GM12878 (cell line): ENCODE results near the gene DIP2C. TPM values are rescaled to one million over a fixed set of nuclear protein-coding genes. Genes with fewer than 3 reads are reported as not detected.
A peak's percentile ranks its signal among the peaks of the same experiment; 100 is the strongest.

Source experiments
- ATAC-seq: fragments of 200-7000 bp; cut with Tn5 transposase; 3 replicates; pipeline ENCODE4 v1.9.1; 2020; ENCODE audit warnings: mild to moderate bottlenecking, moderate library complexity
- BruUV-seq: library from RNA; stranded (reverse); fragments of 400-500 nt; replicated peaks from 2 replicates; lab custom pipeline; 2021; lab: Mats Ljungman, UMichigan
- CTCF ChIA-PET: fragments of 300-600 bp; sonication (Branson Sonifier 250); formaldehyde crosslinking; extraction: SDS; loops from one replicate; lab custom pipeline; 2021; ENCODE audit warnings: inconsistent platforms; lab: Yijun Ruan, JAX
- POLR2A ChIA-PET: fragments of 350-600 bp; formaldehyde crosslinking; extraction: SDS; loops from one replicate; lab custom pipeline; 2021; ENCODE audit warnings: inconsistent platforms; lab: Charles Lee
- RAD21 ChIA-PET: fragments of 300-600 bp; sonication (Branson Sonifier 250); formaldehyde crosslinking; loops from one replicate; lab custom pipeline; 2023; ENCODE audit warnings: antibody characterized with exemption; ENCODE audit not compliant: unreplicated experiment; lab: Charles Lee
- SMC1A ChIA-PET: fragments of 300-600 bp; sonication (Branson Sonifier 250); formaldehyde crosslinking; loops from one replicate; lab custom pipeline; 2023; ENCODE audit not compliant: unreplicated experiment, uncharacterized antibody; lab: Charles Lee
- DNase-seq: peaks from one replicate; pipeline ENCODE4 v3.0.0-alpha.2; 2011; ENCODE audit warnings: low read depth, low spot score
- FAIRE-seq: peaks from 3 replicates; lab custom pipeline; 2011; peaks lifted over from hg19 to GRCh38; lab: Jason Lieb, UNC
- H2AFZ ChIP-seq: 2 replicates; pipeline ENCODE4 v1.6.0; 2011; ENCODE audit warnings: low read depth, low read length, control low read depth; ENCODE audit not compliant: control insufficient read depth
- H3K27ac ChIP-seq: 2 replicates; pipeline ENCODE4 v1.5.1; 2011; ENCODE audit warnings: control low read depth; ENCODE audit not compliant: control insufficient read depth, insufficient read depth
- H3K27me3 ChIP-seq, 2 experiments: replicated peaks in 1 of 2; 2 replicates each; pipeline versions ENCODE4 v1.6.0 to v1.6.1; 2011; ENCODE audit warnings: low read length in 1 of 2; ENCODE audit not compliant: control insufficient read depth in 2 of 2, insufficient read depth in 2 of 2
- H3K36me3 ChIP-seq, 2 experiments: 2 replicates each; pipeline ENCODE4 v1.5.1; 2011; ENCODE audit warnings: low read length in 1 of 2; ENCODE audit not compliant: control insufficient read depth in 2 of 2, insufficient read depth in 2 of 2
- H3K4me1 ChIP-seq: 2 replicates; pipeline ENCODE4 v1.6.1; 2011; ENCODE audit warnings: mild to moderate bottlenecking, low read length, moderate library complexity, mixed read lengths; ENCODE audit not compliant: control insufficient read depth, insufficient read depth
- H3K4me2 ChIP-seq: 2 replicates; pipeline ENCODE4 v1.6.0; 2011; ENCODE audit warnings: control low read depth; ENCODE audit not compliant: control insufficient read depth, insufficient read depth
- H3K4me3 ChIP-seq: fragments of 200-600 bp; sonication (generic); 2 replicates; pipeline ENCODE4 v1.5.1; 2016
- H3K79me2 ChIP-seq: 2 replicates; pipeline ENCODE4 v1.6.0; 2011; ENCODE audit warnings: low read length; ENCODE audit not compliant: control insufficient read depth, insufficient read depth
- H3K9ac ChIP-seq: 2 replicates; pipeline ENCODE4 v1.8.0; 2011; ENCODE audit warnings: low read length, control low read depth, mixed read lengths; ENCODE audit not compliant: control insufficient read depth, insufficient read depth
- H3K9me3 ChIP-seq: replicated peaks from 3 replicates; pipeline ENCODE4 v1.5.1; 2011; ENCODE audit warnings: mild to moderate bottlenecking, low read length; ENCODE audit not compliant: control insufficient read depth, insufficient read depth
- H4K20me1 ChIP-seq: 2 replicates; pipeline ENCODE4 v1.6.0; 2011; ENCODE audit not compliant: control insufficient read depth, insufficient read depth
- BHLHE40 ChIP-seq, 2 experiments: fragments of 450-650 bp in 1 of 2; IDR thresholded peaks; 2 replicates each; pipeline ENCODE4 v1.6.1; 2011 to 2017; ENCODE audit warnings: low read depth in 2 of 2, borderline replicate concordance in 1 of 2, improper control_type of control experiment in 1 of 2, low read length in 1 of 2, mild to moderate bottlenecking in 1 of 2
- MEF2B ChIP-seq: fragments of 450-650 bp; IDR thresholded peaks from 2 replicates; pipeline ENCODE4 v1.6.1; 2018; ENCODE audit warnings: mild to moderate bottlenecking, moderate library complexity; ENCODE audit not compliant: partially characterized antibody, poor library complexity, severe bottlenecking
- NFXL1 ChIP-seq: fragments of 450-650 bp; IDR thresholded peaks from 2 replicates; pipeline ENCODE4 v1.6.1; 2017; ENCODE audit warnings: antibody characterized with exemption, mild to moderate bottlenecking, borderline replicate concordance
- NFYB ChIP-seq: IDR thresholded peaks from 2 replicates; pipeline ENCODE4 v1.6.1; 2011; ENCODE audit warnings: low read depth, mild to moderate bottlenecking, low read length, improper control_type of control experiment, moderate library complexity; ENCODE audit not compliant: insufficient read depth
- PAX5 ChIP-seq: IDR thresholded peaks from 2 replicates; pipeline ENCODE4 v1.6.1; 2011; ENCODE audit warnings: low read depth, low read length, borderline replicate concordance
- WGBS: methylation state at CpG from one replicate; pipeline ENCODE4 v1.1.6; 2016; ENCODE audit warnings: low lambda C conversion rate; ENCODE audit not compliant: insufficient replicate concordance, insufficient coverage; ENCODE audit errors: missing lambda C conversion rate; 5-methylcytosine and 5-hydroxymethylcytosine counted together
- in situ Hi-C: fragments of 300-500 bp; cut with MboI; formaldehyde crosslinking; loops from 9 replicates; pipeline ENCODE4 v1.14.3; 2018; ENCODE audit warnings: mixed read lengths
- intact Hi-C: fragments of 100-400 bp; cut with micrococcal nuclease; formaldehyde crosslinking; loops from one replicate; pipeline ENCODE4 v1.14.2; 2022; ENCODE audit not compliant: unreplicated experiment
- polyA plus RNA-seq, 11 experiments: library from polyadenylated mRNA; depleted of rRNA in 4 of 11; unstranded in 6 of 11; stranded (reverse) in 5 of 11; fragments of >200 nt; fragmentation: Nextera tagmentation in 4 of 11; fragmentation: Illumina TruSeq in 1 of 11; extraction: Ambion mirVana in 4 of 11; extraction: Trizol in 1 of 11; gene quantifications; 1 replicate in 1 of 11; 2 replicates in 10 of 11; pipeline versions ENCODE4 v1.2.1 to v1.2.3, GENCODE V29; 2011 to 2016; ENCODE audit warnings: inconsistent platforms in 2 of 11, missing spikeins in 2 of 11, low read depth in 1 of 11
- total RNA-seq, 4 experiments: library from RNA; depleted of rRNA in 3 of 4; stranded (reverse); fragments of >200 nt in 3 of 4; fragmentation: Illumina TruSeq in 1 of 4; extraction: Trizol in 1 of 4; gene quantifications; 2 replicates each; pipeline versions ENCODE4 v1.2.1 to v1.2.3, GENCODE V29; 2013 to 2021
- TF ChIP-seq, protein P1 (sequence below): fragments of 450-650 bp; IDR thresholded peaks from 2 replicates; pipeline ENCODE4 v1.6.1; 2017; ENCODE audit warnings: mild to moderate bottlenecking, moderate library complexity
- TF ChIP-seq, protein P2 (sequence below): fragments of 450-650 bp; IDR thresholded peaks from 2 replicates; pipeline ENCODE4 v1.6.1; 2016; ENCODE audit warnings: mild to moderate bottlenecking
- TF ChIP-seq, protein P3 (sequence below): IDR thresholded peaks from 2 replicates; pipeline ENCODE4 v1.6.1; 2011; ENCODE audit warnings: low read depth, mild to moderate bottlenecking, low read length, moderate library complexity, borderline replicate concordance; ENCODE audit errors: extremely low read depth

The DIP2C gene
- total and polyA plus RNA-seq, 10 of the 15 experiments (the other 5 are each of a cell fraction or from before 2014, with no cell fraction given) = 0.01 to 0.10 (median 0.06) TPM

DNA sequence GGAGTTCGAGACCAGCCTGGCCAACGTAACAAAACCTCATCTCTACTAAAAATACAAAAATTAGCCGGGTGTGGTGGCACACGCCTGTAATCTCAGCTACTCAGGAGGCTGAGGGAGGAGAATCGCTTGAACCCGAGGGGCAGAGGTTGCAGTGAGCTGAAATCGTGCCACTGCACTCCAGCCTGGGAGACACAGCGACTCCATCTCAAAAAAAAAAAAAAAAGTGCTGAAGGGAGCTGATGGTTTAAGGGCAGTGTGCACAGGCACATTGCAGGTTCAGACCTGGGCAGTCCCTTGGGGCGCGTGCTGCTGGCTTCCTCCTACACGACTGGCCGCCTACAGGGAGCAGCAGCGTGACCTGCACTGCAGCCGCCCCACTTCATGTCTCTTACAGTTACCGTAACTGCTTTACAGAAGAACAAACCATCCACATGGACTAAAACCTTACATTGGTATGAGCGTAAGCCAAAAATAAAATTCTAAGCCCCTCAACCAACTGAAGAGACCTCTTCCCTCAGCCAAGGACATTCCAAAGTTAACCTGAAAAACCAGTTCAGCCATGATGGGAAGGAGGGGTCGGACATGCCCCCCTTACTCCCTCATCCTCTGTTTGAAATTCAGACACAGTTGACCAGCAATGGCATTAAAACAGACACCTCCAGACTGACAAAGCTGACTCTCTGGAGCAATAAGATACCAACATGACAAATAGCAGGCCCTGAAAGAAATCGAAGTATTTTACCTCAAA lies 292.0 kb downstream of the DIP2C start:
- Histone ChIP-seq H3K9me3 (no peaks in the 10 kb centered on the region), H3K9ac (no peak overlapping the region), H3K27ac (no peak overlapping the region), H3K4me1 (no peaks in the 10 kb centered on the region), H2AFZ (no peak overlapping the region), H3K27me3 (no peaks in the 10 kb centered on the region; a peak in 1 of 4 replicates), H4K20me1 (no peaks in the 10 kb centered on the region), H3K4me2 (no peak overlapping the region), H3K4me3 (no peak overlapping the region), H3K79me2 (no peaks in the 10 kb centered on the region), H3K36me3 (no peaks in the 10 kb centered on the region)
- TF ChIP-seq, protein P1, sequence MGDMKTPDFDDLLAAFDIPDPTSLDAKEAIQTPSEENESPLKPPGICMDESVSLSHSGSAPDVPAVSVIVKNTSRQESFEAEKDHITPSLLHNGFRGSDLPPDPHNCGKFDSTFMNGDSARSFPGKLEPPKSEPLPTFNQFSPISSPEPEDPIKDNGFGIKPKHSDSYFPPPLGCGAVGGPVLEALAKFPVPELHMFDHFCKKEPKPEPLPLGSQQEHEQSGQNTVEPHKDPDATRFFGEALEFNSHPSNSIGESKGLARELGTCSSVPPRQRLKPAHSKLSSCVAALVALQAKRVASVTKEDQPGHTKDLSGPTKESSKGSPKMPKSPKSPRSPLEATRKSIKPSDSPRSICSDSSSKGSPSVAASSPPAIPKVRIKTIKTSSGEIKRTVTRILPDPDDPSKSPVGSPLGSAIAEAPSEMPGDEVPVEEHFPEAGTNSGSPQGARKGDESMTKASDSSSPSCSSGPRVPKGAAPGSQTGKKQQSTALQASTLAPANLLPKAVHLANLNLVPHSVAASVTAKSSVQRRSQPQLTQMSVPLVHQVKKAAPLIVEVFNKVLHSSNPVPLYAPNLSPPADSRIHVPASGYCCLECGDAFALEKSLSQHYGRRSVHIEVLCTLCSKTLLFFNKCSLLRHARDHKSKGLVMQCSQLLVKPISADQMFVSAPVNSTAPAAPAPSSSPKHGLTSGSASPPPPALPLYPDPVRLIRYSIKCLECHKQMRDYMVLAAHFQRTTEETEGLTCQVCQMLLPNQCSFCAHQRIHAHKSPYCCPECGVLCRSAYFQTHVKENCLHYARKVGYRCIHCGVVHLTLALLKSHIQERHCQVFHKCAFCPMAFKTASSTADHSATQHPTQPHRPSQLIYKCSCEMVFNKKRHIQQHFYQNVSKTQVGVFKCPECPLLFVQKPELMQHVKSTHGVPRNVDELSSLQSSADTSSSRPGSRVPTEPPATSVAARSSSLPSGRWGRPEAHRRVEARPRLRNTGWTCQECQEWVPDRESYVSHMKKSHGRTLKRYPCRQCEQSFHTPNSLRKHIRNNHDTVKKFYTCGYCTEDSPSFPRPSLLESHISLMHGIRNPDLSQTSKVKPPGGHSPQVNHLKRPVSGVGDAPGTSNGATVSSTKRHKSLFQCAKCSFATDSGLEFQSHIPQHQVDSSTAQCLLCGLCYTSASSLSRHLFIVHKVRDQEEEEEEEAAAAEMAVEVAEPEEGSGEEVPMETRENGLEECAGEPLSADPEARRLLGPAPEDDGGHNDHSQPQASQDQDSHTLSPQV = no peak
- TF ChIP-seq, protein P2, sequence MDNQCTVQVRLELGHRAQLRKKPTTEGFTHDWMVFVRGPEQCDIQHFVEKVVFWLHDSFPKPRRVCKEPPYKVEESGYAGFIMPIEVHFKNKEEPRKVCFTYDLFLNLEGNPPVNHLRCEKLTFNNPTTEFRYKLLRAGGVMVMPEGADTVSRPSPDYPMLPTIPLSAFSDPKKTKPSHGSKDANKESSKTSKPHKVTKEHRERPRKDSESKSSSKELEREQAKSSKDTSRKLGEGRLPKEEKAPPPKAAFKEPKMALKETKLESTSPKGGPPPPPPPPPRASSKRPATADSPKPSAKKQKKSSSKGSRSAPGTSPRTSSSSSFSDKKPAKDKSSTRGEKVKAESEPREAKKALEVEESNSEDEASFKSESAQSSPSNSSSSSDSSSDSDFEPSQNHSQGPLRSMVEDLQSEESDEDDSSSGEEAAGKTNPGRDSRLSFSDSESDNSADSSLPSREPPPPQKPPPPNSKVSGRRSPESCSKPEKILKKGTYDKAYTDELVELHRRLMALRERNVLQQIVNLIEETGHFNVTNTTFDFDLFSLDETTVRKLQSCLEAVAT = no peak
- TF ChIP-seq NFXL1 = no peak
- TF ChIP-seq MEF2B = peak; percentile 26
- TF ChIP-seq PAX5 = peak; percentile 84
- TF ChIP-seq, protein P3, sequence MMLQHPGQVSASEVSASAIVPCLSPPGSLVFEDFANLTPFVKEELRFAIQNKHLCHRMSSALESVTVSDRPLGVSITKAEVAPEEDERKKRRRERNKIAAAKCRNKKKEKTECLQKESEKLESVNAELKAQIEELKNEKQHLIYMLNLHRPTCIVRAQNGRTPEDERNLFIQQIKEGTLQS = no peak
- peak in 1 of 2 experiments; percentile 21; a peak in 1 of 4 replicates for TF ChIP-seq BHLHE40 (IDR thresholded peaks at IDR 0.05; ENCODE audit: borderline replicate concordance in 1 of 2, low read depth in 2 of 2, low read length in 1 of 2)
- no peak for TF ChIP-seq NFYB
- in situ Hi-C loops = no loop called here
- CTCF ChIA-PET = interaction anchor here (1.6 kb wide), 1 partner anchor 11 kb away, joined by 3 read pairs; no protein-coding TSS in a partner anchor
- no peak for FAIRE-seq
- ATAC-seq = 0 out of 3 replicates have a peak, but pooled peaks have one; percentile 34
- POLR2A ChIA-PET = no interaction called here
- DNase-seq = no peak
- BruUV-seq = no TSS peak
- SMC1A ChIA-PET = no interaction called here
- 10% methylated on average over 17 of the region's 18 CpGs for WGBS
- intact Hi-C loops = no loop called here
- RAD21 ChIA-PET = no interaction called here
